Cardiac muscle cell (in vitro differentiated cells and primary cell): ENCODE measurements around the gene AMBN. TPM values are rescaled to one million over a fixed set of nuclear protein-coding genes. Genes with fewer than 3 reads are reported as not detected.

Experiments used
- DNase-seq, 2 donors: peaks; one replicate each; pipeline versions ENCODE4 v3.0.0 to v3.0.0-alpha.2; 2010 to 2017; ENCODE audit warnings: low read depth in 1 of 2, low spot score in 1 of 2
- H3K27ac ChIP-seq: fragments of 200-600 bp; sonication (generic); 2 replicates; pipeline ENCODE4 v1.5.1; 2016
- H3K27me3 ChIP-seq: fragments of 200-600 bp; sonication (generic); 2 replicates; pipeline ENCODE4 v1.6.0; 2016; ENCODE audit warnings: control low read depth
- H3K36me3 ChIP-seq: fragments of 200-600 bp; sonication (generic); 2 replicates; pipeline ENCODE4 v1.5.1; 2016; ENCODE audit warnings: control low read depth
- H3K4me1 ChIP-seq: fragments of 200-600 bp; sonication (generic); 2 replicates; pipeline ENCODE4 v1.8.1; 2017; ENCODE audit warnings: low read depth, mild to moderate bottlenecking, mixed run types
- H3K4me3 ChIP-seq: fragments of 200-600 bp; sonication (generic); 2 replicates; pipeline ENCODE4 v1.5.1; 2016; ENCODE audit warnings: mild to moderate bottlenecking
- H3K9me3 ChIP-seq: fragments of 200-600 bp; sonication (generic); 2 replicates; pipeline ENCODE4 v1.5.1; 2017; ENCODE audit warnings: low read depth, mild to moderate bottlenecking, control low read depth
- polyA plus RNA-seq: library from polyadenylated mRNA; unstranded; fragments of >200 nt; fragmentation: Nextera tagmentation; extraction: Ambion mirVana; gene quantifications from 2 replicates; pipeline ENCODE4 v1.2.1, GENCODE V29; 2016
- total RNA-seq: library from RNA; depleted of rRNA; stranded (reverse); fragments of >200 nt; gene quantifications from 2 replicates; pipeline ENCODE4 v1.2.3, GENCODE V29; 2016
- TF ChIP-seq, protein P1 (sequence below): IDR thresholded peaks from 2 replicates; pipeline ENCODE4 v1.5.1; 2012; ENCODE audit warnings: low read depth, mild to moderate bottlenecking, low read length

AMBN gene
- total and polyA plus RNA-seq, 2 experiments from 2014 or later: not detected

DNA sequence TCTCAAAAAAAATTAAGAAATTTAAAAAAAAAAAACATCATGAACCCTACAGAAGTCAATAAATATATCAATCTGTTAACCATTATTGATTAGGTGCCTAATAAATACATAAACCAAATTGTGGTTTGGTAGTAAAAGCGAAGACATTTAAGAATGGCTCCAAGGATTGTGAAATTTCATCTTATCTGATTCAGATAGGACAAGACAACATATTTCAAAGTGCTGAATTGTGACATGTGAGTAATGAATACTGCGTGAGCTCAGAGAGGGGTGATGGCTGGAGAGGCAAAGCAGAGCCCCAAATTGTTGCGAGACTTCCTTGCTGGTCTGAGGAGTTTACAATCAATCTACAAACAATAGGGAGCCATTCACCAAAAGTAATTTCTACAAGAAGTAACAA is 8.2 kb downstream of the AMBN start:
- Histone ChIP-seq H3K36me3 (no peaks in the 10 kb centered on the region), H3K9me3 (no peaks in the 10 kb centered on the region), H3K27ac (no peak overlapping the region), H3K4me3 (no peak overlapping the region), H3K4me1 (no peaks in the 10 kb centered on the region), H3K27me3 (no peaks in the 10 kb centered on the region)
- TF ChIP-seq, protein P1, sequence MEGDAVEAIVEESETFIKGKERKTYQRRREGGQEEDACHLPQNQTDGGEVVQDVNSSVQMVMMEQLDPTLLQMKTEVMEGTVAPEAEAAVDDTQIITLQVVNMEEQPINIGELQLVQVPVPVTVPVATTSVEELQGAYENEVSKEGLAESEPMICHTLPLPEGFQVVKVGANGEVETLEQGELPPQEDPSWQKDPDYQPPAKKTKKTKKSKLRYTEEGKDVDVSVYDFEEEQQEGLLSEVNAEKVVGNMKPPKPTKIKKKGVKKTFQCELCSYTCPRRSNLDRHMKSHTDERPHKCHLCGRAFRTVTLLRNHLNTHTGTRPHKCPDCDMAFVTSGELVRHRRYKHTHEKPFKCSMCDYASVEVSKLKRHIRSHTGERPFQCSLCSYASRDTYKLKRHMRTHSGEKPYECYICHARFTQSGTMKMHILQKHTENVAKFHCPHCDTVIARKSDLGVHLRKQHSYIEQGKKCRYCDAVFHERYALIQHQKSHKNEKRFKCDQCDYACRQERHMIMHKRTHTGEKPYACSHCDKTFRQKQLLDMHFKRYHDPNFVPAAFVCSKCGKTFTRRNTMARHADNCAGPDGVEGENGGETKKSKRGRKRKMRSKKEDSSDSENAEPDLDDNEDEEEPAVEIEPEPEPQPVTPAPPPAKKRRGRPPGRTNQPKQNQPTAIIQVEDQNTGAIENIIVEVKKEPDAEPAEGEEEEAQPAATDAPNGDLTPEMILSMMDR: no peak
- DNase-seq: no peak

DNA sequence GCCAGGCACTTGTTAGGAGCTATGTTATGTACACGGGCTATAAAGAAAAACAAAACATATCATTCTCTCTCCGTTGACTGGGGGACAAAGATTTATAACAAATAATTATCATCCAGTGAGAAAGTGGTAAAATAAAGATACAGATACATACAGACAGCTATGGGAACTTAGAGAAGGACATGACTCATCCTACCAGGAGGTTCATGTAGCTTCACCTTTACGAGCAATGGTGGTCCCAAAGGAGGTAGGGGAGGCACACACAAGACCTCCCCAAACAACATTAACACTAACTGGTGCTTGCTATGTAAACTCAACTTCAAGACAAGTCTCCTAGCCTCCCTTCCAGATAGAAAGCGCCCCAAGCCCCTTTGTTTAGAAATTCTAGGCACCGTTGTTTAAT is 8.9 kb downstream of the AMBN start:
- no peaks in the 10 kb centered on the region for H3K4me1 ChIP-seq

DNA sequence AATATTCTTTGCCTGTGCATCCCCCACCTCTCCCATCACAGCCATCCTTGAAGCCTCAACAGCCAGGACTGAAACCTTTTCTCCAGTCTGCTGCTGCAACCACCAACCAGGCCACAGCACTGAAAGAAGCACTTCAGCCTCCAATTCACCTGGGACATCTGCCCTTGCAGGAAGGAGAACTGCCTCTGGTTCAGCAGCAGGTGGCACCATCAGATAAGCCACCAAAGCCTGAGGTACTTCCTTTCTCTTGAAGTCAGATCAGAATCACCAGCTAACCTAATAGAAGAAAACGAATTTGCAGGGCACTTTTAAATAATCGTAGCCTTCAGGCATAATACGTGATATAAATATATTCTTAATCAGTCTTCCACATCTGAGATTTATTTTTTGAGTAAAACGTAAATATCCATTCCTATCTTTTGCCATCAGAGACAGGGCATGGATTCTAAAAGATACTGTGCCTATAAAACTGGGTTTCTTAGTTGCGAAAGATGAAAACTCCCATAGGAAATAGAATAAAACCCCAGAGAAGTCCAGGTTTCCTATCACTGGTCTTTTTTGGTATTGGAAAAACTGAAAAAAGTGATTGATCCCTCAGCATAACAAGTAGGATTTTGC is 9.5 kb downstream of the AMBN start:
- Histone ChIP-seq H3K27ac (no peak overlapping the region), H3K36me3 (no peaks in the 10 kb centered on the region), H3K9me3 (no peaks in the 10 kb centered on the region), H3K27me3 (no peaks in the 10 kb centered on the region), H3K4me3 (no peak overlapping the region), H3K4me1 (no peaks in the 10 kb centered on the region)
- peak; percentile 53 to 60 for DNase-seq
- TF ChIP-seq, protein P1: peak; percentile 44

More for the DNA sequence above, 8.9 kb downstream of the AMBN start:
- no peak for DNase-seq
- H3K27ac ChIP-seq: no peak overlapping the region
- H3K36me3 ChIP-seq: no peaks in the 10 kb centered on the region
- no peaks in the 10 kb centered on the region for H3K9me3 ChIP-seq
- H3K4me3 ChIP-seq: no peak overlapping the region
- TF ChIP-seq, protein P1: no peak
- H3K27me3 ChIP-seq: no peaks in the 10 kb centered on the region

DNA sequence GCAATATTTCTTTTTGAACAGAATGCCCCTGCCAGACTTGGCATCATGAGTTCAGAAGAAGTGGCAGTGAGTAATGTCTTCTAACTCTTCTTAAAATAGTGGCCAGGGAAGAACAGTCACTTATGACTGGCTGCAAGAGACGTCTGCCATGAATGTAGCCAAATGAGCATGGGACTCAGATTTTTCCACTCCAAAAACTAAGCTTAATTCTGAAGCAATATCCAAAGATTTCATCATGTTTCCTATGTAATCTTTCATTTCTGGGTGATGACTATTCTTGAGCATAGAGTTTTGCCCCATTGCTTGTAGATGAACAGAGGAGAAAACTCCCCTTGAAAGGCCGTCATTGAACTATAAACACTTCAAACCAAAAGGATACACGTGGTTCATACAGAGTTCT is 11.8 kb downstream of the AMBN start:
- no peaks in the 10 kb centered on the region for H3K9me3 ChIP-seq
- DNase-seq: peak in 1 of 2 donors; percentile 48
- no peaks in the 10 kb centered on the region for H3K4me1 ChIP-seq
- H3K27me3 ChIP-seq: no peaks in the 10 kb centered on the region
- H3K4me3 ChIP-seq: no peak overlapping the region
- TF ChIP-seq, protein P1: no peak
- no peaks in the 10 kb centered on the region for H3K36me3 ChIP-seq
- no peak overlapping the region for H3K27ac ChIP-seq

DNA sequence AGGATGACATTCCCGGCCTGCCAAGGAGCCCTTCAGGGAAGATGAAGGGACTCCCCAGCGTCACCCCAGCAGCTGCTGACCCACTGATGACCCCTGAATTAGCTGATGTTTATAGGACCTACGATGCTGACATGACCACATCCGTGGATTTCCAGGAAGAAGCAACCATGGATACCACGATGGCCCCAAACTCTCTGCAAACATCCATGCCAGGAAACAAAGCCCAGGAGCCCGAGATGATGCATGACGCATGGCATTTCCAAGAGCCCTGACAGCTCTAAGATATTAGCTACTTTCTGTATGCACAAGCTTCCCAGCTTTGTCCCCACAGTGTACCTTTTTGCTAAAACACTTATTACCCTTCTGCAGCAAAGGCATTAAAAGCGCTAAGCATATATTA is 14.4 kb downstream of the AMBN start:
- Histone ChIP-seq H3K27me3 (no peaks in the 10 kb centered on the region), H3K9me3 (no peaks in the 10 kb centered on the region), H3K36me3 (no peaks in the 10 kb centered on the region), H3K4me1 (no peaks in the 10 kb centered on the region), H3K4me3 (no peak overlapping the region), H3K27ac (no peak overlapping the region)
- DNase-seq: no peak
- TF ChIP-seq, protein P1: no peak
